ENCODE results near the gene SLC24A3.

GRCh38 chr20:19738951-19739350 lies 526.5 kb downstream of the SLC24A3 start:
- no peak for TF ChIP-seq POLR2A (IDR thresholded peaks at IDR 0.05)
- TF ChIP-seq, protein P1, sequence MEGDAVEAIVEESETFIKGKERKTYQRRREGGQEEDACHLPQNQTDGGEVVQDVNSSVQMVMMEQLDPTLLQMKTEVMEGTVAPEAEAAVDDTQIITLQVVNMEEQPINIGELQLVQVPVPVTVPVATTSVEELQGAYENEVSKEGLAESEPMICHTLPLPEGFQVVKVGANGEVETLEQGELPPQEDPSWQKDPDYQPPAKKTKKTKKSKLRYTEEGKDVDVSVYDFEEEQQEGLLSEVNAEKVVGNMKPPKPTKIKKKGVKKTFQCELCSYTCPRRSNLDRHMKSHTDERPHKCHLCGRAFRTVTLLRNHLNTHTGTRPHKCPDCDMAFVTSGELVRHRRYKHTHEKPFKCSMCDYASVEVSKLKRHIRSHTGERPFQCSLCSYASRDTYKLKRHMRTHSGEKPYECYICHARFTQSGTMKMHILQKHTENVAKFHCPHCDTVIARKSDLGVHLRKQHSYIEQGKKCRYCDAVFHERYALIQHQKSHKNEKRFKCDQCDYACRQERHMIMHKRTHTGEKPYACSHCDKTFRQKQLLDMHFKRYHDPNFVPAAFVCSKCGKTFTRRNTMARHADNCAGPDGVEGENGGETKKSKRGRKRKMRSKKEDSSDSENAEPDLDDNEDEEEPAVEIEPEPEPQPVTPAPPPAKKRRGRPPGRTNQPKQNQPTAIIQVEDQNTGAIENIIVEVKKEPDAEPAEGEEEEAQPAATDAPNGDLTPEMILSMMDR (IDR thresholded peaks at IDR 0.05): no peak

Measured in breast epithelium (tissue), 3 donors.